Natural killer cell (primary cell): ENCODE results near the gene BIRC7. TPM values are rescaled to one million over a fixed set of nuclear protein-coding genes. Genes with fewer than 3 reads are reported as not detected.

Experiments used
- ATAC-seq, 3 donors: fragments of 150-1000 bp in 2 of 3; fragments of 200-7000 bp in 1 of 3; cut with Tn5 transposase; 1 replicate in 1 of 3; 2 replicates in 2 of 3; pipeline ENCODE4 v1.10.0; 2021; ENCODE audit warnings: mild to moderate bottlenecking in 2 of 3, moderate library complexity in 2 of 3
- DNase-seq, 2 donors: peaks; one replicate each; pipeline versions ENCODE4 v3.0.0 to v3.0.0-alpha.2; 2013 to 2021; ENCODE audit warnings: mixed read lengths in 1 of 2
- H3K27ac ChIP-seq: one replicate; pipeline ENCODE4 v1.5.1; 2013; ENCODE audit warnings: mild to moderate bottlenecking, low read length
- H3K27me3 ChIP-seq: one replicate; pipeline ENCODE4 v1.6.1; 2013; ENCODE audit warnings: low read length; ENCODE audit not compliant: control insufficient read depth, insufficient read depth
- H3K36me3 ChIP-seq: one replicate; pipeline ENCODE4 v1.6.1; 2013; ENCODE audit warnings: low read length; ENCODE audit not compliant: control insufficient read depth, insufficient read depth
- H3K4me1 ChIP-seq: one replicate; pipeline ENCODE4 v1.6.1; 2013; ENCODE audit warnings: low read length; ENCODE audit not compliant: control insufficient read depth, insufficient read depth
- H3K4me3 ChIP-seq: one replicate; pipeline ENCODE4 v1.5.1; 2013; ENCODE audit warnings: low read length
- H3K9me3 ChIP-seq: one replicate; pipeline ENCODE4 v1.6.1; 2013; ENCODE audit warnings: low read length; ENCODE audit not compliant: control insufficient read depth, insufficient read depth
- H3K27ac Mint-ChIP-seq, 2 donors: one replicate each; pipeline ENCODE4 v1.8.0; 2022; ENCODE audit warnings: mild to moderate bottlenecking in 2 of 2, mixed read lengths in 2 of 2, moderate library complexity in 1 of 2
- H3K27me3 Mint-ChIP-seq, 2 donors: one replicate each; pipeline ENCODE4 v1.8.0; 2022; ENCODE audit warnings: low read depth in 2 of 2, mixed read lengths in 2 of 2
- H3K36me3 Mint-ChIP-seq: one replicate; pipeline ENCODE4 v1.8.0; 2022; ENCODE audit warnings: mixed read lengths
- H3K4me1 Mint-ChIP-seq, 2 donors: one replicate each; pipeline ENCODE4 v1.8.0; 2022; ENCODE audit warnings: mixed read lengths in 2 of 2
- H3K4me3 Mint-ChIP-seq: one replicate; pipeline ENCODE4 v1.8.0; 2022; ENCODE audit warnings: mild to moderate bottlenecking, moderate library complexity, mixed read lengths
- H3K9me3 Mint-ChIP-seq, 2 donors: one replicate each; pipeline ENCODE4 v1.8.0; 2022; ENCODE audit warnings: mixed read lengths in 2 of 2
- WGBS: methylation state at CpG from one replicate; pipeline ENCODE4 v1.1.7; 2013; ENCODE audit warnings: missing lambda C conversion rate; ENCODE audit not compliant: insufficient coverage; 5-methylcytosine and 5-hydroxymethylcytosine counted together
- intact Hi-C: fragments of 100-400 bp; cut with micrococcal nuclease; formaldehyde crosslinking; loops from one replicate; pipeline ENCODE4 v1.14.2; 2022
- total RNA-seq, 4 donors: library from RNA; stranded (reverse); fragments of 120-200 nt in 1 of 4; gene quantifications; one replicate each; pipeline versions ENCODE4 v1.2.3 to v1.2.4, GENCODE V29; 2013 to 2022
- TF ChIP-seq, protein P1 (sequence below): fragments of 200-600 bp; IDR thresholded peaks from one replicate; pipeline ENCODE4 v1.8.0; 2022; ENCODE audit warnings: antibody characterized with exemption

Gene BIRC7
- total RNA-seq, 3 donors from 2014 or later (not counting 1 experiment from before 2014, with no cell fraction given): not detected

DNA sequence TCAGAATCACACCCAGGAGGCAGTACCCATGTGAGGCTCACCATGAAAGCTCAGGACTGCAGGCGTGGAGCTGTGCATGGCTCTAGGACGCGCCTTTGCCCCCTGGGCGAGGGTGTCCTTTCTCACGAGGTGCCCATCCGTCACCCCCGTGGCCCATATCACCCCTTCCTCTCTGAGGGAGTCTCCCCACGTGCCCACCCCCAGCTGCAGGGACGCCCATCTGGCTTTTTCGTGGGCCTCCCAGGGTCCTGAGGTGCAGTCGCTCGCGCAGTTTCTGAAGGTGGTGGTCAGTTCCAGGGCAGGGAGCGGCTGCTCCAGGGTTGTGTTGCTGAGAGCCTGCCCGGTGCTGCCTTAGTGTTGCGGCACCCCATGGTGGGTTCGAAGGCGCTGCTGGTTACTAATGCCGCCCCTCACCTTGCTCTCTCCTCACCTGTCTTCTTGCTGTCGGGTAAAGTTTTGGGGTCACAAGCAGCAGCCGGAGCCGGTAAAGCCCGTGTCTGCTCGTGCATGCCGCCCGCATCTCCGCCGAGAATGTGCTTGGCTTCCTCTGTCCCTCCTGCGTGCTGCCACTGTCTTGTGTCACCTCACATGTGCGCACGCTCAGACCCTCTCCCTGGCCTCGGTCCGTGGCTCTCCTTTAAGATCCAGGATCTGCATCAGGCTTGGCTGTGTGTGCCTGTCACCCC lies 47.8 kb downstream of the BIRC7 start:
- Mint-ChIP-seq H3K36me3 (no peaks in the 10 kb centered on the region), H3K27me3 (no peaks in the 10 kb centered on the region), H3K9me3 (no peaks in the 10 kb centered on the region), H3K4me3 (no peak overlapping the region), H3K27ac (no peak overlapping the region), H3K4me1 (no peaks in the 10 kb centered on the region)
- no peaks in the 10 kb centered on the region for H3K9me3 ChIP-seq
- H3K4me1 ChIP-seq: no peaks in the 10 kb centered on the region
- H3K27ac ChIP-seq: no peak overlapping the region
- DNase-seq (no peak), ATAC-seq (no peak)
- intact Hi-C loops: no loop called here
- WGBS: 90% methylated on average over 33 of the region's 33 CpGs
- no peaks in the 10 kb centered on the region for H3K27me3 ChIP-seq
- no peak overlapping the region for H3K4me3 ChIP-seq
- H3K36me3 ChIP-seq: peaks cover 35% of the 10 kb centered on the region
- TF ChIP-seq, protein P1, sequence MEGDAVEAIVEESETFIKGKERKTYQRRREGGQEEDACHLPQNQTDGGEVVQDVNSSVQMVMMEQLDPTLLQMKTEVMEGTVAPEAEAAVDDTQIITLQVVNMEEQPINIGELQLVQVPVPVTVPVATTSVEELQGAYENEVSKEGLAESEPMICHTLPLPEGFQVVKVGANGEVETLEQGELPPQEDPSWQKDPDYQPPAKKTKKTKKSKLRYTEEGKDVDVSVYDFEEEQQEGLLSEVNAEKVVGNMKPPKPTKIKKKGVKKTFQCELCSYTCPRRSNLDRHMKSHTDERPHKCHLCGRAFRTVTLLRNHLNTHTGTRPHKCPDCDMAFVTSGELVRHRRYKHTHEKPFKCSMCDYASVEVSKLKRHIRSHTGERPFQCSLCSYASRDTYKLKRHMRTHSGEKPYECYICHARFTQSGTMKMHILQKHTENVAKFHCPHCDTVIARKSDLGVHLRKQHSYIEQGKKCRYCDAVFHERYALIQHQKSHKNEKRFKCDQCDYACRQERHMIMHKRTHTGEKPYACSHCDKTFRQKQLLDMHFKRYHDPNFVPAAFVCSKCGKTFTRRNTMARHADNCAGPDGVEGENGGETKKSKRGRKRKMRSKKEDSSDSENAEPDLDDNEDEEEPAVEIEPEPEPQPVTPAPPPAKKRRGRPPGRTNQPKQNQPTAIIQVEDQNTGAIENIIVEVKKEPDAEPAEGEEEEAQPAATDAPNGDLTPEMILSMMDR: no peak

DNA sequence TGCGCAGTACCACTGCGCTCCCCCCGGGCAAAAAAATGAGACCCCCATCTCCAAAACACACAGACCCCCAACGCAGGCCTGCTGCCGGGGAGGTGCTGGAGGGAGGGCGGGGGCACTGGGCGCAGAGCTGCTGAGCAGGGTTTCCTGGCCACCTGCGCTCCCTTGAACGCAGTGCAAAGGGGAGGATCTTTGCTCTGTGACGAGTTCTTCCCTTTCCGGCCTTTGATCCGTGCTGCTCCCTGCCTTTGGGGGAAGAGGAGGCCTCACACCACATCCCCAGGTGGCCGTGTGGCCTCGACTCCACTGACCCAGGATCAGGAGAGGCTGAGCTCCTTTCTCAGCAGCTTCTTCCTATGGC lies 48.4 kb downstream of the BIRC7 start:
- H3K36me3 Mint-ChIP-seq: no peaks in the 10 kb centered on the region
- DNase-seq: peak in 1 of 2 donors; percentile 46
- ATAC-seq: peak in 1 of 3 donors; percentile 16
- no peaks in the 10 kb centered on the region for H3K4me1 Mint-ChIP-seq
- H3K4me3 Mint-ChIP-seq: peak overlapping the region; percentile 56
- peaks cover 29% of the 10 kb centered on the region for H3K36me3 ChIP-seq
- H3K27me3 Mint-ChIP-seq: no peaks in the 10 kb centered on the region
- no peaks in the 10 kb centered on the region for H3K27me3 ChIP-seq
- H3K4me3 ChIP-seq: peak overlapping the region; percentile 4
- TF ChIP-seq, protein P1: no peak
- no peaks in the 10 kb centered on the region for H3K9me3 Mint-ChIP-seq
- no peaks in the 10 kb centered on the region for H3K9me3 ChIP-seq
- intact Hi-C loops: no loop called here
- WGBS: 83% methylated on average over 14 of the region's 14 CpGs
- H3K27ac Mint-ChIP-seq: no peak overlapping the region
- H3K4me1 ChIP-seq: no peaks in the 10 kb centered on the region
- no peak overlapping the region for H3K27ac ChIP-seq

DNA sequence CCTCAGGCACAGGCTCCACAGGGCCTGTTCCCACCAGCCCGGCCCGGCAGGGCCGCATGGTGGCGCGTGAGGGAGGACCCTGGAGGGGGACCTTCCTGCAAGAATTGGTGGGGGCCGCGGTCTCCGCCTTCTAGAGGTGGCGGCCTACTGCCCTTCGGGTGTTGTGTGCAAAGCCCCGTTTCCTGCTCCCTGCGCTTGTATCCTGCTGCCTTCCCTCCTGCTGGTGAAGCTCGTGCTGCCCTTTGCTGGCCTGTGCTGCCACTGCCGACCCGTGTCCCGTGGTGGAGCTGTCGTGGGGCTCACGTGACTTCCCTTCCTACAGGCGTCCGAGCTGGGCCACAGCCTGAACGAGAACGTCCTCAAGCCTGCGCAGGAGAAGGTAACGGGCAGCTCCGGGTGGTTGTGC lies 48.8 kb downstream of the BIRC7 start:
- ATAC-seq: peak in 1 of 3 donors; percentile 21
- Mint-ChIP-seq H3K4me1 (no peaks in the 10 kb centered on the region), H3K27me3 (no peaks in the 10 kb centered on the region), H3K4me3 (peak overlapping the region; percentile 56), H3K27ac (no peak overlapping the region), H3K9me3 (no peaks in the 10 kb centered on the region), H3K36me3 (no peaks in the 10 kb centered on the region)
- TF ChIP-seq, protein P1: no peak
- peak overlapping the region; percentile 4 for H3K4me3 ChIP-seq
- H3K9me3 ChIP-seq: no peaks in the 10 kb centered on the region
- no peak overlapping the region for H3K27ac ChIP-seq
- H3K4me1 ChIP-seq: no peaks in the 10 kb centered on the region
- H3K27me3 ChIP-seq: no peaks in the 10 kb centered on the region
- DNase-seq: peak in 1 of 2 donors; percentile 22
- 82% methylated on average over 25 of the region's 25 CpGs for WGBS
- intact Hi-C loops: no loop called here
- peaks cover 26% of the 10 kb centered on the region for H3K36me3 ChIP-seq
